ENCODE measurements around the gene GTF2F2. TPM values are rescaled to one million over a fixed set of nuclear protein-coding genes. Genes with fewer than 3 reads are reported as not detected.

Gene GTF2F2
- total RNA-seq, 6 donors from 2014 or later = 10.2 to 29.3 (median 18.2) TPM

DNA sequence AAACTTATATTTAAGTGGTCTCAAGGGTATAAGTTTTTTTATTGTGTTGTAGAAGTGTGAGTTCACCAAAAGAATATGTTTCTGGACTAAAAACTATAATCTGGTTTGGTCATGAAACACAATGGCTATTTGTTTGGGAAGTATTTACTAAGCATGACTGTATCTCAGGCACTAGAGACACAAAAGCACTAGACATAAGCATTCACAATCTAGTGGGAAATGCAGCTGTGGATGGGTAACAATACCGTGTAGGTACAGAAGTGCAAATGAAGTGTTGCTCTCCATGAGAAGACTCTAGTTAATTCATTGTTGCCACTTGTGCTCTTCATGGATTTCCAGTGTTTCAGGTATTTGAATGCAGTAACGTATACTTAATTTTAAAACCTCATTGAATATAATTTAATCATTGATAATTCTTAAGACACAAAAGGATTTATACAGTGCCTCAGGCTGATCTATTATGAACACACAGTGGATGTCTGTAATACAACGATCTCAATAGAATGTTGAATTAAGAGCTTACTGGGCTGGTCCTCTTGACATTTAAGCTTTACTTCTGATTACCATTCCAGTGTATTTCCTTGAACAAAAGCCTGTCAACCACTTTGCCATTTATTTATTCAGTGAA is 169.7 kb downstream of the GTF2F2 start:
- Histone ChIP-seq H3K36me3 (peaks cover 0 to 13% (median 3%) of the 10 kb centered on the region in 4 donors), H3K4me1 (no peaks in the 10 kb centered on the region), H3K27me3 (no peaks in the 10 kb centered on the region), H3K4me3 (no peak overlapping the region), H3K27ac (no peak overlapping the region), H3K9me3 (no peaks in the 10 kb centered on the region)
- no peak for TF ChIP-seq CTCF (IDR thresholded peaks at IDR 0.05)
- TF ChIP-seq POLR2A (IDR thresholded peaks at IDR 0.05) = no peak
- TF ChIP-seq EP300 (IDR thresholded peaks at IDR 0.05) = no peak
- TF ChIP-seq POLR2AphosphoS5 (IDR thresholded peaks at IDR 0.05) = no peak
- 79 to 92% methylated on average over 3 of the region's 3 CpGs for WGBS, 2 donors
- ATAC-seq (ENCODE audit: low FRiP score in 2 of 2) = no peak
- no peak for DNase-seq

- Histone ChIP-seq H3K4me3 (no peak overlapping the region), H3K9me3 (no peaks in the 10 kb centered on the region), H3K27ac (no peak overlapping the region), H3K27me3 (no peaks in the 10 kb centered on the region), H3K4me1 (no peaks in the 10 kb centered on the region), H3K36me3 (peaks cover 0 to 9% (median 0%) of the 10 kb centered on the region in 4 donors)
- WGBS, 2 donors = 64 to 93% methylated on average over 1 of the region's 1 CpG
- no peak for DNase-seq
- ATAC-seq (ENCODE audit: low FRiP score in 2 of 2) = no peak
- TF ChIP-seq EP300 (IDR thresholded peaks at IDR 0.05) (no peak), CTCF (IDR thresholded peaks at IDR 0.05) (no peak), POLR2A (IDR thresholded peaks at IDR 0.05) (no peak), POLR2AphosphoS5 (IDR thresholded peaks at IDR 0.05) (no peak)
These were observed 171.9 kb downstream of the GTF2F2 start for GRCh38 chr13:45292176-45292575.

DNA sequence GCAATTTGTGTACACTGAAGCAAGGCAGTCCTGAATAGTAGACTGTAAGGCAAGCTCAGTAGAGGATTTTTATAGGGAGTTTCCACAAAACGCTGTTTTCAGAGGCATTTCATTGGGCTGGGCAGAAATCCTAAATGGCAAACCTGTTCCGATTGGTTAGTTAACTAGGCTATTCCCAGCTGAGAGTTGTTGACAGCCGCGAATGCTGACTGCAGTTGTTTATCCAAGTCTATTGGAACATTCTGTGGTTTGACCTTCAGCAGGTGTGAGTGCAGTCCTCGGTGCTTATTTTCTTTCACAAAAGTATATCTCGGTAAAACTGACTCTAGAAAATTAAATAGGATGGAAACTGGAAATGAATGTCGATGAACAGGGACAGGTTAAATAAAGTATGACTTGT is 175.2 kb downstream of the GTF2F2 start:
- TF ChIP-seq POLR2A (IDR thresholded peaks at IDR 0.05) (no peak), POLR2AphosphoS5 (IDR thresholded peaks at IDR 0.05) (no peak), CTCF (IDR thresholded peaks at IDR 0.05) (no peak), EP300 (IDR thresholded peaks at IDR 0.05) (no peak)
- DNase-seq = no peak
- Histone ChIP-seq H3K27ac (no peak overlapping the region), H3K9me3 (no peaks in the 10 kb centered on the region), H3K4me3 (no peak overlapping the region), H3K4me1 (no peaks in the 10 kb centered on the region), H3K36me3 (no peaks in the 10 kb centered on the region), H3K27me3 (no peaks in the 10 kb centered on the region)
- 86 to 88% methylated on average over 7 of the region's 7 CpGs for WGBS, 2 donors
- no peak for ATAC-seq (ENCODE audit: low FRiP score in 2 of 2)

DNA sequence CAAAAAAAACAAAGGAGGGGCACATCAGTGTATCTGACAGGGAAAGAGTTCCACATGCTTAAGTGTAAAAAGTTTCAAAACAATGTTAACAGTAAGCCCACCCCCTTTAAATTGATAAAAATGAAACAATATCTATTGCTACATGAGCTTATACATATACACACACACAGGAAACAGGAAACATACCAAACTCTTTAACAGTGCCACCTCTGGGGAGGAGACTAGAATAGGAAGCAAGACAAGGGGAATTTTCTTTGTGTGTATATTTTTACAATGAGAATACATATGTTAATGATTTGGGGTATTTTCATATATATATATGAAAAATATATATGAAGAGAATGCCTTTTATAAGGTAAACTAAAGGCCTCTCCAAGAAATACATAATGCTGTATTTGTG is 175.9 kb downstream of the GTF2F2 start:
- ATAC-seq (ENCODE audit: low FRiP score in 2 of 2) (no peak), DNase-seq (no peak)
- Histone ChIP-seq H3K27me3 (no peaks in the 10 kb centered on the region), H3K27ac (no peak overlapping the region), H3K4me1 (no peaks in the 10 kb centered on the region), H3K36me3 (no peaks in the 10 kb centered on the region), H3K4me3 (no peak overlapping the region), H3K9me3 (no peaks in the 10 kb centered on the region)
- TF ChIP-seq EP300 (IDR thresholded peaks at IDR 0.05) = no peak
- no peak for TF ChIP-seq CTCF (IDR thresholded peaks at IDR 0.05)
- TF ChIP-seq POLR2A (IDR thresholded peaks at IDR 0.05) = no peak

DNA sequence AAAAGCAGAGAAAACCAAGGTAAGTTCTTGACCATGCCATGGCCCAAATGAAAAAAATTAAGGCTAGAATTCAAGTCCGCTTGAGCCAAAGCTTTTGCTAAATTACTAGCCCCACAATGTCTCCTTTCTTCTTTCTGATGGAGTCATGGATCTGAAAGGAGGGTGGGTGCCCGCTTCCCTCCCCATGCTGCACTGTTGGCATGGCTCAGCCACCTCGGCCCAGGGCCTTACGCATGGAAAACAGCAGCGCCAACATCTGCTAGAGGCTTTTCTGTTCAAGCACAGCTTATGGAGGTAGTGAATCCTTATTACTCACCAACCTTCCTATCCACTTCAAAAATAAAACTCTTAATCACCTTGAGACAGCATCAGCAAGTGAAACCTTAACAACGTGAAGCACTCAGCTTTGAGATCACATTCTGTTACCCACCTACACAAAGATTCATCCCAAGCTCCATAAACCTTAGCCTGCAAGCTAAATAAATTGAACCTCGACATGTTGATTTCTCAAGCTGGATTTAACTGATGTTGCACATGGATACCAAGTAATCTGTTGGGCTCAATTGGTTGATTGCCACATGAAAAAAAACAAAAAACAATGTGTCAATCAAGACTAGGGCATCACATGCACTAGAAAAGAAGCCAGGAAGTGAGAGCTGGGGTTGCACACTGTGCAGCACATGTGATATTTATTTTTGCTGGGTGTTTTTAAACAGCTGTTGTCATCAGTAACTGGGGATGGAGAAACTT is 177.3 kb downstream of the GTF2F2 start:
- H3K27me3 ChIP-seq = no peaks in the 10 kb centered on the region
- WGBS, 2 donors = 92 to 94% methylated on average over 7 of the region's 7 CpGs
- H3K27ac ChIP-seq = no peak overlapping the region
- TF ChIP-seq CTCF (IDR thresholded peaks at IDR 0.05) (no peak), EP300 (IDR thresholded peaks at IDR 0.05) (no peak), POLR2AphosphoS5 (IDR thresholded peaks at IDR 0.05) (no peak), POLR2A (IDR thresholded peaks at IDR 0.05) (no peak)
- no peaks in the 10 kb centered on the region for H3K36me3 ChIP-seq
- no peaks in the 10 kb centered on the region for H3K9me3 ChIP-seq
- H3K4me1 ChIP-seq = no peaks in the 10 kb centered on the region
- DNase-seq (no peak), ATAC-seq (ENCODE audit: low FRiP score in 2 of 2) (no peak)
- H3K4me3 ChIP-seq = no peak overlapping the region

All from upper lobe of left lung (tissue), 6 donors.